T-helper 22 cell (primary cell): ENCODE measurements around the gene SLC10A7.
A peak's percentile ranks its signal among the peaks of the same experiment; 100 is the strongest.

Experiments
- DNase-seq: peaks from one replicate; pipeline ENCODE4 v3.0.0-alpha.2; 2020; ENCODE audit warnings: low read depth

Gene SLC10A7, protein sequence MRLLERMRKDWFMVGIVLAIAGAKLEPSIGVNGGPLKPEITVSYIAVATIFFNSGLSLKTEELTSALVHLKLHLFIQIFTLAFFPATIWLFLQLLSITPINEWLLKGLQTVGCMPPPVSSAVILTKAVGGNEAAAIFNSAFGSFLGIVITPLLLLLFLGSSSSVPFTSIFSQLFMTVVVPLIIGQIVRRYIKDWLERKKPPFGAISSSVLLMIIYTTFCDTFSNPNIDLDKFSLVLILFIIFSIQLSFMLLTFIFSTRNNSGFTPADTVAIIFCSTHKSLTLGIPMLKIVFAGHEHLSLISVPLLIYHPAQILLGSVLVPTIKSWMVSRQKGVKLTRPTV

DNA sequence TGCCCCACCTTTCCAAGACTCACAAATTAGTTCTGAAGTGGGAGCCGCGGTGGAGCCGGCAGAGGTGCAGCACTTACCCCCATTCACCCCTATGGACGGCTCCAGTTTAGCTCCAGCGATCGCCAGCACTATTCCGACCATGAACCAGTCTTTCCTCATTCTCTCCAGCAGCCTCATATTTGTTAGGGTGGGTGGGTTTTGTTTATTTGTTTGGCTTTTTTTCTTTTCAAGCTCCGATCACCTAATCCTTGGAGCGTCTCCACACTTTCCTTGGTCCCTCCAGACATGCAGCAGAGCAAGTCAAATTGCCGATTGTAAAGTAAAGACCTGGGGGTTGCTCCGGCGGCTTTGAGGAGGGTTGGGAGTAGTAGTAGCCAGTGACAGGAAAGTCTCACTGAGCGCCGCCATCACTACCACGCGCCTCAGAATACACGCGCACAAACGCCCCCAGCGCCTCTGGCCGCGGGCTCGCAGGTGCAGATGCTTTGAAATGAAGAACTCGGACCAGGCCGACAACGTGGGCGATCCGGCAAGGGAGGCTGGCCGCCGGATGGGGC is at the start of gene SLC10A7:
SLC10A7 (minus strand) TSS at position 400 of the 557 bp plus-strand sequence; CDS start at position 177, 223 bp downstream.
- DNase-seq: peak; percentile 50

DNA sequence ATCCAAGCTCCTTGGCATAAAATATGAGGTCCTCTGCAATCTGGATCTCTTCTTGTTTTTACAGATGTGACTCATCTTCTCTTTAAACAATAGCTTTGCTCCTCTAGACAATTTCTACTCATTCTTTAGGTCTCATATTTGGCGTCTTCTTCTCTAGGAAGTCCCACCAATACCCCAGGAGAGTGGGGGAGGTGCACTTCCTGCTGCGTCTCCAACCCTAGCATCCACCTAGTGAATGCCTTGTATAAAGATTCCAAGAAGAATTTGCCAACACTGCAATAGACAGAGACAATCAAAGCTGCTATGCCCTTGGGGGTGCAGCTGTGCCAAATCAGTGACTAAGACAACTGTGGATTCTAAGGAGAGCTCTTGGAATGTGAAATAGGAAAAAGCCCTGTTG is 45.7 kb upstream of the SLC10A7 start:
- no peak for DNase-seq

DNA sequence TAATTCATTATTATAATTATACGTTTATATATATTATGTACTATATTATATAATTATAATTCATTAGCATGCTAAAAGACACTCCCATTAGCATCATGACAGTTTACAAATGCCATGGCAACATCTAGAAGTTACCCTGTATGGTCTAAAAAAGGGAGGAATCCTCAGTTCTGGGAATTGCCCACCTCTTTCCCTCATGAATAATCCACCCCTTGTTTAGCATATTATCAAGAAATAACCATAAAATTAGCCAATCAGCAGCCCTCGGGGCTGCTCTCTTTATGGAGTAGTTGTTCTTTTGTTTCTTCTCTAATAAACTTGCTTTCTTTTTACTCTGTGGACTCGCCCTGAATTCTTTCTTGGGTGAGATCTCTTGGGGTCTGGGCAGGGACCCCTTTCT is 42.8 kb upstream of the SLC10A7 start:
- DNase-seq: no peak

DNA sequence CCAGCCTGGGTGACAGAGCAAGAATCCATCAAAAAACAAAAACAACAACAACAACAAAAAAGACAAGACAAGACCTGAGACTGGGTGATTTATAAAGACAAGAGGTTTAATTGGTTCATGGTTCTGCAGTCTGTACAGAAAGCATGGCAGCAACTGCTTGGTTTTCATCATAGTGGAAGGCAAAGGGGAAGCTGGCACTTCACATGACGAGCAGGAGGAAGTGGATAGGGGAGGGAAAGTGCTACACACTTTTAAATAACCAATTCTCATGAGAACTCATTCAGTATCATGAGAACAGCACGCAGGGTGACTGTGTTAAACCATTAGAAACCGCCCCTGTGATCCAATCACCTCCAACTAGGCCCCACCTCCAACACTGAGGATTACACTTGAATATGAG is 28.4 kb upstream of the SLC10A7 start:
- no peak for DNase-seq

DNA sequence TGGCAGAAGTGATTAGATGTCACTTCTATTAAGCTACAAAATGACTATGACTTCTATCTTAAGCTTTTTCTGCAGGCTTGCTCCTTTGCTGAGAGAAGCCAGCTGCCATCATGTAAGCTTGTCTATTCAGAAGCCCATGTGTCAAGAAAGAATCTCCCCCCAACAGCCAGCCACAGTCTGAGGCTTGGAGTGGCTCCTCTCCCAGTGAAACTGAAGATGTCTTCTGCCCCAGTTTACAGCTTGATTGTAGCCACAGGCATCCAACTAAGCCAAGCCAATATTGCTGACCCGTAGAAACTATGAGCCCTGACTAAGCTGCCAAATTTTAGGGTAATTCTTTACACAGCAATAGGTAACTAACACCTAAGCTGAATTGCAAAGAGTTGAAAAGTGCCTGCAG is 26.7 kb upstream of the SLC10A7 start:
- no peak for DNase-seq

DNA sequence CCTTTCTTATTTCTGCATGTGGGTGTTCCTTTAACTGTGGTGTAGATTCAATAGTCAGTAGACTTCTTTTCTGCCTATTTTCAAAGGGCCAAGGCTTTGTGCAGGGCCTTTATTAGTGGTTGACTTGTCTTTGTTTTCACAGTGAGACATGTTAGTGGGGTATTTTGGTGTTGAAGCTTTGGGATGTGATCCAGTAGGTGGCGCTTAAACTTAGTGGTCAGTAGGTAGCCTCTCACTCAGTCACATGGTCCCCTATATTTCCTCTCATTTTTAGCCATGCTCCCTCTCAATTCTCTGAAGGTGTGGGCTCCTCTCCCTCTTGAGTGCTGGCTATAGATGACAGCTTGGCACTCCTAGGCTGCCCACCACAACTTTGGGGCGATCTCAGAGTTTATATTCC is 23.4 kb upstream of the SLC10A7 start:
- DNase-seq: no peak

DNA sequence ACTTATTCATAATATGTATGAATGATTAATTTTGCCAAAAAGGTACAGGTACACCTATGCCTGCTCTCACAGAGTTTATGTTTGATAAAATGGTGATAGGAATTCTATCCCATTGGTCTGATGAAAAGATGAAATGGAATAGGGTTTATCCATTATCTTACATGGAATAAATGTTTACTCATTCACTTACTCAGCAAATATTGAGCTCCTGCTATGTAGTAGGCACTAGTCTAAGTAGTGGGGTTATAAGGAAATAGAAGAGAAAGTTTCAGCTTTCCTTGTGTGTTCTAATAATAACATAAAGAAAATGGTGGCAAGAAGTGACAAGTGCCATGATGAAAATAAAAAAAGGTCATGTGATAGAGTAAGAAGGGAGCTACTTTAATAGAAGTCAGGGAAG is 12.4 kb upstream of the SLC10A7 start:
- no peak for DNase-seq

DNA sequence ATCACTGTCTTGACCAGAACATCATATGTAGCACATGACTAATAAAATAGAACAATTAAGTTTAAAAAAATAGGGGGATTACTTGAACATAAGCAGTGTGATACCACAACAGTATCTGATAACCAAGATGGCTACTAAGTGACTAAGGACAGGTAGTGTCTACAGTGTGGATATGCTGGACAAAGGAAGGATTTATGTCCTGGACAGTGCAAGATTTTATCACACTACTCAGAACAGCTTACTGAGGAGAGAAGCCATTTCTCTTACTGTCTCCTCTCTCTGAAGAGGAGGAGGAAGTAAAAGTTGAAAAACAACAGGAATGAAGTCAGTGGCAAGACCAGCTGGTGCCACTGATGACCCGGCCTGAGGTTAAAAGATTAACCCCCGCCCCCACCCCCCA is 4.0 kb upstream of the SLC10A7 start:
- no peak for DNase-seq

DNA sequence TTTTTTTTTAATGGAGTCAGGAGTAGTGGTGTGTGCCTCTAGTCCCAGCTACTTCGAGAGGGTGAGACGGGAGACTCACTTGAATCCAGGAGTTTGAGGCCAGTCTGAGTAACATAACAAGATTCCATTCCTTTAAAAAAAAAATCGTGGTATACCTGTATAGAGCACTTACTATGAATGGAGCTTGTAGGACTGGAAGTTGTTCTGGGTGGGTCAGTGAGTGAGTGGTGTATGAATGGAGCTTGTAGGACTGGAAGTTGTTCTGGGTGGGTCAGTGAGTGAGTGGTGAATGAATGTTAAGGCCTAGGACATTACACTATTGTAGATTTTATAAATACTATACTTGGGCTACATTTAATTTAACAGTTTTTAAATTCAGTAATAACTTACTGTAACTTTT is 2.9 kb upstream of the SLC10A7 start:
- no peak for DNase-seq

DNA sequence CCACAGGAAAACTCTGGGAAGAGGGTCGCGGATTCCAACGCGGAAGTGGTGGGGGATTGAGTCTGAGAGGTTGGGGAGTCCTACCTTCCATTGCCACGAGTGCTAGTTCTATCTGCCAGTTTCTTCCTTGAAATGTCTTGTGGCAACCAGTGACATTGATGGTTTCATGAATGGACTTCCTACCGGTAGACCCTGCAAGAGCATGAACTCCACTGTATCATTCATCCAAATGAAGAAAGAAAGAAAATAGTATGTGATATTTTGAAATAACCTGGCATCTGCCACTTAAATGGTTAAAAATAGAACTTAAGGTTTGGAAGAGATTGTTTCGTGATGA is 1.1 kb upstream of the SLC10A7 start:
- no peak for DNase-seq

DNA sequence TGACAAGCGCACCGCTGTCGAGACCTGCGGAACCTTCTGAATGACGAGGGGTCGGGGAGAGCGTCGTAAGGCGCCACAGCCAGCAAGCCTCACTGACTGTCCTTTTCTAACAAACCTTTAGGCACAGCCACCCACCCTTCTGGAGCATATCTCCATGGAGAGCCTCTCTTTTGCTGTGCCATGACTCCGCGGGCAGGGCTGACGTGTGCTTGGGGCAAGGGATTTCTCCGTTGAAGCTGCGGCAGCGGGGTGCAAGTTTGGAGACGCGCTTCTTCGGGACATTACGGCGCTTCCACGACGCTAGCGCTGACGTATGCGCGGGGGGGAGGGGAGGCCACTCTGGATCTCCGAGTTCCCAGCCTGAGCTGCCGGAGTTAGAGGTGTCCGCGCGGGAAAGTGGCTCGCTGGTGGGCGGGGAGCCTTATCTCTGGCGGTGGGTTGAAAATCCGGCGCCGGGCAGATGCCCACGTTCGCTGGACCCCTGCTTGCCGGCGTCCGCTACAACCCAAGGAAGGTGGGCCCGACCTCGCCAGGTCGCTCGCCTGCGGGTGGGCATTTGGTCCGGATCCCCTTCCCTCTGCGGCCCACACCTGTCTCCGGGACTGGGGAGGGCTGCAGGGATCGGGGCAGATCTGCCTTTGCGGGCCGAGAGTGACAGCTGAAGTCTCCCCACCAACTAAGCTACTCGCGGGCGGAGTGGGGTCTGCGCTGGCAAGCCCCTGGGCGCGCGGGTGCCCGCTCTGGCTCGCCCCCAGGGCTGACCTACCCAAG is 543 bp upstream of the SLC10A7 start:
- DNase-seq: peak; percentile 65

DNA sequence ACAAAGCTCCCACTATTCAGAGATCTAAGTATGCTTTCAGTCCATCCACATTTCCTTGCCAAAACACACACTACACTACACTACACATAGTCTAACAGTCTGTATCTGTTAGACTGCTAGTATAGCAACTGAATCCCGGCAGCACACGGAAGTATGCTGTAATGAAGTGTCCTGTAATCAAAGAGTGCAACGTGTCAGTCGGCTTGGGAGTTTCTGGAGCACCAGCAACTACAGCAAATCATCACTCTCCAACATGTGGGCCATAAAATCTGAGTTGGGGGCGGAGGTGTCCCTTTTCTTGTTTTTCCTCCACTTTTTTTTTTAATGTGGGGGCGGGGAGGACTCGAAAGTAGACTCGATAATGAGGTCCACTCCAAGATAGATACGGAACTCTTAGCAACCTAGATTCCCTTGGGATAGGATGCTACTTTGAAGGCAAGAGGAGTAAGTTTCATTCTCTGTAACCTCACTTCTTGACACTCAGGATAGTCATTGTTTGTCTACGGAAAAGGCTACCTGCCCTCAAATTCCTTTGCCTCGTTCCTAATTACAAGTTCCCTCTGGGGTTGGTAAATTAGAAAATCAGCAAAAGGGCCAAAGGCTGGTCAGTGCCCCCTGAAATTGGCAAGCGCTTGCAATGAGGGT is 722 bp downstream of the SLC10A7 start:
- no peak for DNase-seq

DNA sequence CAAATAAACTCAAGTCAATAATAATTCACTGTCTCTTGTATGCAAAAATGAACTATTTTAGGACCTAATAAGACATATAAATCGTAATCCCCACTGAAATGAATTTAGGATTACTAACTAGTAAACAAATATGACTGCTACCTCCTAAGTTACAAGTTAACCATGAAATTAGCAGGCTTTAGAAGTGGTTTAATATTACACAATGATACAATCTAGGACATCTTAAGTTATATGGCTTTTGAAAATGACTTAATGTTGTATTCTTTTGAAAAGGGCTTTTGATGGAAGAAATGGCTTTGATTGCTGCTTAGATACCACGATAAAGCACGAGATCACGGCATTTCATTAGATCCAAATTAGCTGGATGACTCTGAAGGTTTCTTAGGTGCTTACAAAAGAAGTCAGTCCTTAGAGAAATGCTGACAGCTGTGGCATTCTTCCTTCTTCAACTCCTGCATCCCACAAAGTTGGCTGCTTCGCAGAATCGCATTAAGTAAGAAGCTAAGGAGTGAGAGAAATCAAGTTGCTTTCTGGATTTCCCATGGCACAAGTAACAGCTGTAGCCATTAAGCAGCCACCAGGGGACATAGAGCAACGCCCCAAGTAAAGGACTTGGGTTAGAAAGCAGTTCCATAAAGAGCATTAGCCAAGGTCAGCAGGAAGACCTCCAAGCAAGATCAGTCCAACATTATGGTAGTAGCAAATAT is 6.9 kb downstream of the SLC10A7 start:
- no peak for DNase-seq

DNA sequence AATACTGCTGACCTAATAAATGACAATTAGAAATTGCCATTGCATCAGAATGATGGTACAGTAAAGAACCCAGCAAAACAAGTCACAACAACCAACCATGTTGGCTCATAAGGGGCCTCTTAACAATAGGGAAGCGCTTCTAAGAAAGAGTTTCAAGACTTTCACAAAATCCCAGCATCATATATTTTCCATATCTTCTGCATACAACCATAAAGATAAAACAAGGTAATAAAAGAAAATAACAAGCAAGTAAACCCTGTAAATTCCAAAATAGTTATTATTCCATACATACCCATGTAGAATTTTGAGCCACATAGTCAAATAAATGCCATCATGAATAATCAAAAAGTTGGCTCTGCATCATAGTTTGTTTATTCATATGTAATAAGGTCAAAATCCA is 8.2 kb downstream of the SLC10A7 start:
- DNase-seq: no peak

DNA sequence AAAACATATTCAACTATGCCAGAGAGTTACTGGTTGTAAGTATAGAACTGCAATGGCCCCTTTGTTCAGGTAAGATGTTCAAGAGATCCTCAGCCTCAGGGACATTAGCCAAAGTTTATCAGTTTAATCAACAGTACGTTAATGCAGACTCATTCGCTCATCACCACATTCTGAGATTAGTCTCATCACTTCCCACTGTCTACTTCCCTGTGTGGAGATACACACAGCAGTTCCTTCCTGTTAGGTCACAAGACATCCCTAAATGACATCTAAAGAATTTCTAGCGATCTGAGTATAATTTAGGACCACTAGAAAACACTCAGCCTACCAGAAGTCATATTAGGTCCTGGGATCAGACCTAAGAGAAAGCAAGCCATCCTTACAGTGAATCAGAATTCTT is 10.4 kb downstream of the SLC10A7 start:
- no peak for DNase-seq

DNA sequence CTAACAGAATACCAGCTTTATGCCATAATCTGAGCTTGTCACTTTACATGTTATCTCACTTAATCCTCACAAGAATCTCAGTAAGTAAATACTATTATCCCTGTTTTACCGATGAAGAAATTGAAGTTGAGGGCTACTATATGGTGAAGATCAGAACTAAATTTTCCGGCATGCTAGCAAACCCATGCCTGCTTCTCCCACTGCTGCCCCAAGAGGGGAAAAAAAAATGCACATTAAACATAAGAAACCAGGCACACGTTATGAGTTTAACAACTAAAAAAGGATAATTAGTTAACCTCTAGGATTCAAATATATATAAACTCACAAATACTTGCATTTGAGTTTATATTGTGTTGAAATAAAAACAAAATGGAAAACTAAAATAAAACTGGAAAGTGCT is 10.8 kb downstream of the SLC10A7 start:
- no peak for DNase-seq

DNA sequence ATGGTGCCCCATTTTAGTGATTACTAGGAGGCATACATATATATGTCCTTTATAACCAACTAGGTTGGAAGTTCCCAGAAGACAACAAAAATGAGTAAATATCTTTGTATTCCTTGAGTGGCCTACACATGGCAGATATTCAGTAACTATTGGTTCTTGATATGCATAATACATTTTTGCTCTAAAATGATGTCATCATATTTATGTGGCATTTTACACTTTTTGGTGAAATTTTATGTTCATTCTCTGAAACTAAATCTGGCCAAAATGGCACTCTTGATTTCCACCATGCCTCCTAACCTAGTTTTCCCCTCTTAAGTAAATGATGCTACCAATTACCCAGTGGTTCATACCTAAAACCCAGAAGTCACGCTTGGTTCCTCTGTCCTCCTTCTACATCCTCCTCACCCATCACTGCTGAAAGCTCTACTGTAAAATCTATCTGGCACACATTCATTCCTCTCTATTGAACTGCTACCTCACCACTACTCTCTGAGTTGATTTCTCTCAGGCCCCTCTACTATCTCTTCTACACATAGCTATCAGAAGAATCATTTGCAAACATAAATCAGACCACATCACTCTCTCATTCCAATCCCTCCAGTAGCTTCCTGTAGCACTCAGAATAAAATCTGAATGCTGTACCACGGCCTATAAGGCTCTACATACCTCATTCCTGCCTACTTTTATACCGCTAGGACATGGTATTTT is 13.4 kb downstream of the SLC10A7 start:
- DNase-seq: no peak

DNA sequence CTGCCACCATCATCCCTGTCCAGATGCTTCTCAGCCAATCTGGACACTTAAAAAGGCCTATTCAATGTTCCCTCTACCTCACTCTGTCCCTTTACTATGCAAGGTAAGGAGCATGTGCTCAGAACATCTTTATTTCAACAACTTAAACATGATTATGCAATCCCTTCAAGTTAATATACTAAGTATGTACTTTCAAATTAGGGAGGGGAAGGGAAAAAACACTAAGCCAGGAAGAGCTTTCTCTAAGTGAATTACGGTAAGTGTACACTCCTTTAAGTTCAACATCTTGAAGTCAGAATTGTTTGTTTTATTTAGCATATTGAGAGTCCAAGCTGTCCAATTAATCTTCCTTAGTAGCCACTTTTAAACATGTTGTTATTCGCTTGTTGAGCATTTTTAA is 14.1 kb downstream of the SLC10A7 start:
- no peak for DNase-seq

DNA sequence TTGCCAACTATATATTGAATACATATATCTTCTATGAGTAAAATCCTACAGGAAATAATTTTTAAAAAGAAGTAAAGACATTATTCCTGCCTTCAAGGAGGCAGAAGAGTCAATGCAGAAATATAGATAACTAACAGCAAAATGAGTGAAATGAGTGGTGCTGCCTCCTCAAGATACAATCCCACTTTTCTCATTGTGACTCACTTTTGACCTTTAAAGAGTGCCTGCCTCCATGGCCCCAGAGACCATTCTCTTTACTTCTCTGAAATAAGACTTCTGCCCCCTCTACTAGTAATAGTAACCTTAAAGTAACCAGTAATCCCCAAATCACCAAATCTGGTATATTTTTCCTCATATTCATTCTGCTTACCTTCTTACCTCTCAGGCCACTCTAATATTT is 15.5 kb downstream of the SLC10A7 start:
- no peak for DNase-seq

DNA sequence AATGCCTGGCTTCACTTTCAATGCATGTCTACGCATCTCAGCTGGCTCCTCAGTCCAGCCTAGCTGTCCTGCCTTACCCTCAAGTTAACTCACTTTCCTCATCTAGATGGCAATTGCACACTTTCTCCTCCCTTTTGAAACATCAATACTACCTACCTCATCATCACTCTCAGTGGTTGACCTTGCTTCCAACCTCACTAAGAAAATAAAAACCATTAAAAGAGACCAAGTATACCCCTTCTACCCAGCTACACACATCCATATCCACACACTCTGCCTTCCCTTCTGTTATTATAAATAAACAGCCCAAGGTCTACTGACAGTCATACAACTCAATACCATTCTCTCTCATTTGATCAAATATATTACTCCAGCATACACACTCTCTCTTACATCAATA is 21.5 kb downstream of the SLC10A7 start:
- DNase-seq: no peak

DNA sequence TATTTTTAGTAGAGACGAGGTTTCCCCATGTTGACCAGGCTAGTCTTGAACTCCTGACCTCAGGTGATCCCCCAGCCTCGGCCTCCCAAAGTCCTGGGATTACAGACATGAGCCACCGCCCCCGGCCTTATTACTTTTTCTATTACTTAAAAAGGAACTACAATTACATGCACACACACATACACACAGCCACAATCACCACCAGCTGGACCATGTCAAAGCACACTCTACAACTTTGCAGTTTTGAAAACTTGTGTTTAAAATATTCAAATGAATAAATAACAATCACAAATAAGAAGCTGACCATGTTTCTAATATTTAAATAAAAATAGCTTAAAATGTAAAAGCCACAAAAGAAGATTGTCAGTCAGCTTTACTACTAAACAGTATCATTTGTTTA is 23.4 kb downstream of the SLC10A7 start:
- no peak for DNase-seq

DNA sequence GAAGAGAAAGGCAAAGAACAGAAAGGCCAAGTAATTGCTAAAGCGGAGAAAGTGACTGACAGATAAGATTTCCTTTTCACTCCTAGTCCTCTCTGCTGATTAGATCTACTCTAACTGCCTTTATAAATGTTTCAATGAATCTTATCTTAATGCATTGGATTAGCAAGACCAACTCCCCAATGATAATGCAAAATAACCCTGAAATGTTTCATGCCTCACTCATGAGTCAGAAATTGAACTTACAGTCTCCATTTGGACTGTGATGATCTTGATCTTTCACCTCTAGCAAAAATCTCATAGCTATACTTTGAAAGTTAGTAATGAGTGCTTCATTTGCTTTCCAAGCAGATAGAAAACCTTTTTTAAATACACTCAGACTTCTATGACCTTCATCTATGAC is 26.5 kb downstream of the SLC10A7 start:
- no peak for DNase-seq
